H1 (cell line): ENCODE data around the gene SNRPD3. TPM values are rescaled to one million over a fixed set of nuclear protein-coding genes. Genes with fewer than 3 reads are reported as not detected.

Experiments used
- CTCF ChIA-PET: fragments of 300-600 bp; sonication (Branson Sonifier 250); formaldehyde crosslinking; loops from one replicate; lab custom pipeline; 2021; ENCODE audit not compliant: partially characterized antibody; lab: Charles Lee
- POLR2A ChIA-PET: fragments of 300-600 bp; sonication (Branson Sonifier 250); formaldehyde crosslinking; loops from one replicate; lab custom pipeline; 2021; ENCODE audit warnings: inconsistent platforms; ENCODE audit not compliant: partially characterized antibody; lab: Charles Lee
- DNase-seq, 2 experiments: peaks; one replicate each; pipeline versions ENCODE4 v3.0.0 to v3.0.0-alpha.2; 2010 to 2022; ENCODE audit warnings: low spot score in 2 of 2, low read depth in 1 of 2, mixed read lengths in 1 of 2
- FAIRE-seq: peaks from 2 replicates; lab custom pipeline; 2011; peaks lifted over from hg19 to GRCh38; lab: Jason Lieb, UNC
- H2AFZ ChIP-seq: 2 replicates; pipeline ENCODE4 v1.8.1; 2012; ENCODE audit warnings: low read length, inconsistent platforms
- H2AK5ac ChIP-seq: 2 replicates; pipeline ENCODE4 v1.6.1; 2013; ENCODE audit warnings: low read depth, low read length
- H2BK120ac ChIP-seq: replicated peaks from 2 replicates; pipeline ENCODE3; 2013; ENCODE audit warnings: low read depth, low read length, inconsistent platforms
- H2BK12ac ChIP-seq: 2 replicates; pipeline ENCODE4 v1.6.1; 2013; ENCODE audit warnings: low read depth, low read length
- H2BK15ac ChIP-seq: 2 replicates; pipeline ENCODE4 v1.6.1; 2013; ENCODE audit warnings: low read length
- H2BK20ac ChIP-seq: 2 replicates; pipeline ENCODE4 v1.6.1; 2013; ENCODE audit warnings: low read length
- H2BK5ac ChIP-seq: 2 replicates; pipeline ENCODE4 v1.6.1; 2013; ENCODE audit warnings: low read depth, low read length
- H3K14ac ChIP-seq: 2 replicates; pipeline ENCODE4 v1.6.1; 2013; ENCODE audit warnings: inconsistent platforms; ENCODE audit not compliant: insufficient read length
- H3K18ac ChIP-seq: 2 replicates; pipeline ENCODE4 v1.6.1; 2013; ENCODE audit warnings: low read length; ENCODE audit errors: extremely low read depth
- H3K23ac ChIP-seq: 2 replicates; pipeline ENCODE4 v1.6.1; 2013; ENCODE audit warnings: inconsistent platforms; ENCODE audit not compliant: insufficient read length
- H3K23me2 ChIP-seq: 2 replicates; pipeline ENCODE4 v1.6.1; 2013; ENCODE audit warnings: low read depth, low read length
- H3K27ac ChIP-seq: 2 replicates; pipeline ENCODE4 v1.6.1; 2011; ENCODE audit warnings: low read depth, low read length, inconsistent platforms
- H3K27me3 ChIP-seq, 4 experiments: replicated peaks in 1 of 4; 1 replicate in 1 of 4; 2 replicates in 3 of 4; pipeline versions ENCODE4 v1.6.1 to v1.8.1; 2011 to 2013; ENCODE audit warnings: low read length in 3 of 4, mild to moderate bottlenecking in 3 of 4, inconsistent platforms in 2 of 4, mixed read lengths in 2 of 4, moderate library complexity in 1 of 4; ENCODE audit not compliant: control insufficient read depth in 3 of 4, insufficient read depth in 3 of 4; ENCODE audit errors: extremely low read depth in 1 of 4
- H3K36me3 ChIP-seq, 4 experiments: 2 replicates each; pipeline versions ENCODE4 v1.6.1 to v1.8.1; 2011 to 2013; ENCODE audit warnings: mild to moderate bottlenecking in 4 of 4, low read length in 3 of 4, moderate library complexity in 2 of 4, control low read depth in 1 of 4, inconsistent platforms in 1 of 4; ENCODE audit not compliant: insufficient read depth in 4 of 4, control insufficient read depth in 2 of 4
- H3K4ac ChIP-seq: replicated peaks from 2 replicates; pipeline ENCODE3; 2013; ENCODE audit warnings: low read length, low read depth, mixed read lengths, inconsistent platforms; ENCODE audit not compliant: insufficient read length
- H3K4me1 ChIP-seq, 4 experiments: replicated peaks in 1 of 4; 1 replicate in 1 of 4; 2 replicates in 3 of 4; pipeline versions ENCODE4 v1.6.1 to v1.8.1; 2011 to 2013; ENCODE audit warnings: low read length in 3 of 4, inconsistent platforms in 2 of 4, mixed read lengths in 1 of 4; ENCODE audit not compliant: insufficient read depth in 4 of 4, control insufficient read depth in 3 of 4
- H3K4me2 ChIP-seq, 2 experiments: 2 replicates each; pipeline versions ENCODE4 v1.6.1 to v1.8.1; 2011 to 2013; ENCODE audit warnings: low read depth in 2 of 2, low read length in 2 of 2, control low read depth in 1 of 2, inconsistent platforms in 1 of 2, mild to moderate bottlenecking in 1 of 2; ENCODE audit not compliant: insufficient read depth in 1 of 2
- H3K4me3 ChIP-seq, 4 experiments: fragments of 200-600, 300-600 bp in 1 of 4; sonication (generic), shearing (Covaris generic), sonication (Bioruptor Twin) in 1 of 4; 2 replicates each; pipeline versions ENCODE4 v1.5.1 to v1.8.1; 2011 to 2016; ENCODE audit warnings: low read length in 4 of 4, low read depth in 3 of 4, control low read depth in 2 of 4, inconsistent platforms in 2 of 4, mild to moderate bottlenecking in 2 of 4, mixed read lengths in 1 of 4, moderate library complexity in 1 of 4; ENCODE audit not compliant: insufficient read depth in 2 of 4; ENCODE audit errors: extremely low read depth in 1 of 4
- H3K56ac ChIP-seq: replicated peaks from 2 replicates; pipeline ENCODE3; 2013; ENCODE audit warnings: low read depth, mild to moderate bottlenecking, mixed read lengths, low read length, inconsistent platforms; ENCODE audit not compliant: insufficient read length
- H3K79me1 ChIP-seq: 2 replicates; pipeline ENCODE4 v1.6.1; 2013; ENCODE audit warnings: low read depth, low read length, control low read depth
- H3K79me2 ChIP-seq, 2 experiments: 2 replicates each; pipeline versions ENCODE4 v1.6.1 to v1.8.1; 2012 to 2013; ENCODE audit warnings: low read length in 2 of 2, mild to moderate bottlenecking in 2 of 2, inconsistent platforms in 1 of 2; ENCODE audit not compliant: insufficient read depth in 2 of 2, control insufficient read depth in 1 of 2
- H3K9ac ChIP-seq, 4 experiments: replicated peaks in 1 of 4; 1 replicate in 1 of 4; 2 replicates in 3 of 4; pipeline versions ENCODE4 v1.6.1 to v1.8.1; 2011 to 2013; ENCODE audit warnings: low read depth in 3 of 4, low read length in 3 of 4, control low read depth in 2 of 4, mild to moderate bottlenecking in 2 of 4, moderate library complexity in 2 of 4, inconsistent platforms in 1 of 4; ENCODE audit errors: extremely low read depth in 1 of 4
- H3K9me3 ChIP-seq, 2 experiments: 2 replicates each; pipeline versions ENCODE4 v1.6.1 to v1.8.1; 2012 to 2013; ENCODE audit warnings: mild to moderate bottlenecking in 2 of 2, moderate library complexity in 2 of 2, control low read depth in 1 of 2, inconsistent platforms in 1 of 2, low read depth in 1 of 2, low read length in 1 of 2, mixed read lengths in 1 of 2; ENCODE audit not compliant: insufficient read depth in 2 of 2
- H4K20me1 ChIP-seq, 2 experiments: replicated peaks in 1 of 2; 2 replicates each; pipeline versions ENCODE3 to v1.8.1; 2011 to 2013; ENCODE audit warnings: inconsistent platforms in 2 of 2, low read length in 2 of 2, mild to moderate bottlenecking in 1 of 2; ENCODE audit not compliant: insufficient read depth in 2 of 2, control insufficient read depth in 1 of 2
- H4K5ac ChIP-seq: 2 replicates; pipeline ENCODE4 v1.6.1; 2013; ENCODE audit warnings: low read length, low read depth, mixed read lengths, inconsistent platforms; ENCODE audit not compliant: insufficient read length
- H4K8ac ChIP-seq: 2 replicates; pipeline ENCODE4 v1.8.0; 2013; ENCODE audit warnings: mild to moderate bottlenecking, moderate library complexity, low read length, inconsistent platforms; ENCODE audit not compliant: insufficient read depth; ENCODE audit errors: extremely low read depth
- H4K91ac ChIP-seq: replicated peaks from 2 replicates; pipeline ENCODE3; 2013; ENCODE audit warnings: low read length, mixed read lengths, inconsistent platforms; ENCODE audit not compliant: insufficient read length
- POU5F1 ChIP-seq: IDR thresholded peaks from 2 replicates; pipeline ENCODE4 v1.6.1; 2011; ENCODE audit warnings: low read depth, mild to moderate bottlenecking, low read length, moderate library complexity
- RXRA ChIP-seq: IDR thresholded peaks from 2 replicates; pipeline ENCODE4 v1.6.1; 2011; ENCODE audit warnings: low read depth, mild to moderate bottlenecking, low read length, moderate library complexity; ENCODE audit not compliant: insufficient read depth
- SIX5 ChIP-seq: IDR thresholded peaks from 2 replicates; pipeline ENCODE4 v1.6.1; 2011; ENCODE audit warnings: mild to moderate bottlenecking, low read depth, low read length
- TAF7 ChIP-seq: optimal IDR thresholded peaks from 2 replicates; pipeline ENCODE3; 2011; ENCODE audit warnings: low read depth, mild to moderate bottlenecking, inconsistent platforms, low read length, moderate library complexity, borderline replicate concordance
- WGBS, 2 experiments: shearing (Covaris generic) in 1 of 2; methylation state at CpG; one replicate each; pipeline versions ENCODE4 v1.1.6 to v1.1.7; 2013 to 2015; ENCODE audit warnings: low lambda C conversion rate in 2 of 2, mixed read lengths in 2 of 2, inconsistent platforms in 1 of 2, low coverage in 1 of 2, missing lambda C conversion rate in 1 of 2; ENCODE audit not compliant: insufficient replicate concordance in 2 of 2, insufficient coverage in 1 of 2, insufficient read length in 1 of 2; ENCODE audit errors: extremely low coverage in 1 of 2, missing lambda C conversion rate in 1 of 2; 5-methylcytosine and 5-hydroxymethylcytosine counted together
- polyA plus RNA-seq, 7 experiments: library from polyadenylated mRNA; depleted of rRNA in 3 of 7; stranded (reverse) in 5 of 7; unstranded in 2 of 7; fragments of >200 nt in 5 of 7; fragments of 200-250 nt in 2 of 7; gene quantifications; 1 replicate in 5 of 7; 2 replicates in 1 of 7; 4 replicates in 1 of 7; pipeline versions ENCODE4 v1.2.1 to v1.2.3, GENCODE V29; 2011 to 2013; ENCODE audit warnings: missing spikeins in 2 of 7, mixed read lengths in 2 of 7
- total RNA-seq: library from RNA; stranded (reverse); fragmentation: NEBNext Ultra II Directional; extraction: Animal tissue kit (Norgen Biotek cat#: 25700); gene quantifications from 2 replicates; pipeline ENCODE4 v1.2.1, GENCODE V29; 2021

Gene SNRPD3
- total and polyA plus RNA-seq, 2 of the 8 experiments (the other 6 are each of a cell fraction or from before 2014, with no cell fraction given), result 200 to 455 TPM

DNA sequence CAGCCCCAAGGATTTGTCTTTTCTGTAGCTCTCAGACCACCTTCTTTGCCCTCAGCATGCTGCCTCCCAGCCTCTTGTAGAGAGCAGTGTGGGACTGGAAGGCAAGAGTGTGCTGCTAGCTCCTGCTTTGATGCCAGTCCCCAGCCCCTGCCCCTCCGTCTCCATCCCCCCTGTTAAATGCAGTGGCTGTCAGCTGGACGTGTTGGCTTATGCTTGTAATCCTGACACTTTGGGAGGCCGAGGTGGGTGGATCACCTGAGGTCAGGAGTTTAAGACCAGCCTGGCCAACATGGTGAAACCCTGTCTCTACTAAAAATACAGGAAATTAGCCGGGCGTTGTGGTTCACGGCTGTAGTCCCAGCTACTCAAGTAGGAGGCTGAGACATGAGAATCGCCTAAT is 15.5 kb downstream of the SNRPD3 start:
- no peak overlapping the region for H3K14ac ChIP-seq
- peaks cover 31 to 65% (median 50%) of the 10 kb centered on the region in 4 experiments for H3K36me3 ChIP-seq
- no peak overlapping the region for H4K5ac ChIP-seq
- DNase-seq (no peak), FAIRE-seq (no peak)
- H3K4me1 ChIP-seq, result no peaks in the 10 kb centered on the region
- TF ChIP-seq SIX5, result no peak
- no peak for TF ChIP-seq TAF7
- no peak for TF ChIP-seq RXRA
- TF ChIP-seq POU5F1, result no peak
- H2BK120ac ChIP-seq, result no peak overlapping the region
- H3K9me3 ChIP-seq, result no peaks in the 10 kb centered on the region
- no peaks in the 10 kb centered on the region for H3K27me3 ChIP-seq
- no peak overlapping the region for H2AFZ ChIP-seq
- no peak overlapping the region for H2BK20ac ChIP-seq
- H3K79me1 ChIP-seq, result peaks cover 9% of the 10 kb centered on the region; the same call in 1 of the 2 replicates
- ChIA-PET CTCF (no interaction called here), POLR2A (interaction anchor here (0.5 to 9.0 kb wide), 7 partner anchors 9 to 178 kb away, joined by 3 to 91 read pairs (median 3); partner anchors contain the start of genes GUCD1 and SNRPD3)
- peaks cover 9 to 22% of the 10 kb centered on the region in 2 experiments for H4K20me1 ChIP-seq
- no peak overlapping the region for H2BK12ac ChIP-seq
- H3K27ac ChIP-seq, result no peak overlapping the region
- H4K91ac ChIP-seq, result no peak overlapping the region
- no peak overlapping the region for H2AK5ac ChIP-seq
- H3K4me2 ChIP-seq, result no peak overlapping the region
- no peak overlapping the region for H4K8ac ChIP-seq
- H3K4me3 ChIP-seq, result no peak overlapping the region
- H3K23ac ChIP-seq, result no peak overlapping the region
- 92% methylated on average over 7 of the region's 7 CpGs; no CpG with 5 or more reads in 1 of the 2 experiments for WGBS, 2 experiments
- H3K18ac ChIP-seq, result no peak overlapping the region
- H2BK5ac ChIP-seq, result no peak overlapping the region
- H3K23me2 ChIP-seq, result no peaks in the 10 kb centered on the region
- peaks cover 0 to 13% of the 10 kb centered on the region in 2 experiments; a peak in 3 of 4 replicates for H3K79me2 ChIP-seq
- no peak overlapping the region for H3K9ac ChIP-seq
- no peak overlapping the region for H3K56ac ChIP-seq
- H2BK15ac ChIP-seq, result no peak overlapping the region
- H3K4ac ChIP-seq, result no peak overlapping the region
